ENCODE measurements around the gene PPP2R2C.

PPP2R2C gene

GRCh38 chr4:6422105-6422504, 50.3 kb downstream of the PPP2R2C start:
- no peak overlapping the region for H3K4me3 Mint-ChIP-seq
- no peaks in the 10 kb centered on the region for H3K36me3 Mint-ChIP-seq (ENCODE audit: low read depth)
- no peak overlapping the region for H3K27ac Mint-ChIP-seq
- H3K9me3 Mint-ChIP-seq = no peaks in the 10 kb centered on the region
- no peaks in the 10 kb centered on the region for H3K4me1 Mint-ChIP-seq (ENCODE audit: low read depth)
- H3K27me3 Mint-ChIP-seq (ENCODE audit: low read depth) = no peaks in the 10 kb centered on the region

- H3K4me3 Mint-ChIP-seq = no peak overlapping the region
- no peak overlapping the region for H3K27ac Mint-ChIP-seq
- no peaks in the 10 kb centered on the region for H3K4me1 Mint-ChIP-seq (ENCODE audit: low read depth)
- no peaks in the 10 kb centered on the region for H3K9me3 Mint-ChIP-seq
- no peaks in the 10 kb centered on the region for H3K36me3 Mint-ChIP-seq (ENCODE audit: low read depth)
- H3K27me3 Mint-ChIP-seq (ENCODE audit: low read depth) = no peaks in the 10 kb centered on the region
Observed at GRCh38 chr4:6421397-6421796, 51.0 kb downstream of the PPP2R2C start.

- Mint-ChIP-seq H3K9me3 (no peaks in the 10 kb centered on the region), H3K27me3 (ENCODE audit: low read depth) (no peaks in the 10 kb centered on the region), H3K4me3 (no peak overlapping the region)
Observed at GRCh38 chr4:6420972-6421371, 51.4 kb downstream of the PPP2R2C start.

DNA sequence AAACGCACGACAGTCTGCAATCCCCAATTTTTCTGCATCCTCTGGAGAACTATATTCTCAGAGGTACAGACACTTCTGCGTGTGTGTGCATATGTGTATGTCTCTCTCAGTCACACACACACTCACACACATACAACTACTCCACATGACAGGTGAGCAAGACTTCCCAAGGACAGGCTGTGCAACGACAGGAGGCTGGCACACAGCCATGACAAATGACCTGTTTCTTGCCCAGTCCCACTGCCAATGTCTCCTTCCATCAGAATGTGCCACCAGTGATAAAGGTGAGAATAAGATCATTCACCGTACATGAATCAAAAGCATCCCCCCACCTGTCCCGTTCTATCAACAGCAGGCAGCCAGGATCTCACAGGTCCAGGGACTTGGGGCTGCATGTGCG, 52.4 kb downstream of the PPP2R2C start:
- no peak overlapping the region for H3K4me3 Mint-ChIP-seq
- no peak overlapping the region for H3K27ac Mint-ChIP-seq
- H3K36me3 Mint-ChIP-seq (ENCODE audit: low read depth) = no peaks in the 10 kb centered on the region
- H3K4me1 Mint-ChIP-seq (ENCODE audit: low read depth) = no peaks in the 10 kb centered on the region
- H3K27me3 Mint-ChIP-seq (ENCODE audit: low read depth) = no peaks in the 10 kb centered on the region
- H3K9me3 Mint-ChIP-seq = no peaks in the 10 kb centered on the region

More at GRCh38 chr4:6420972-6421371, 51.4 kb downstream of the PPP2R2C start:
- Mint-ChIP-seq H3K36me3 (ENCODE audit: low read depth) (no peaks in the 10 kb centered on the region), H3K4me1 (ENCODE audit: low read depth) (no peaks in the 10 kb centered on the region), H3K27ac (no peak overlapping the region)

DNA sequence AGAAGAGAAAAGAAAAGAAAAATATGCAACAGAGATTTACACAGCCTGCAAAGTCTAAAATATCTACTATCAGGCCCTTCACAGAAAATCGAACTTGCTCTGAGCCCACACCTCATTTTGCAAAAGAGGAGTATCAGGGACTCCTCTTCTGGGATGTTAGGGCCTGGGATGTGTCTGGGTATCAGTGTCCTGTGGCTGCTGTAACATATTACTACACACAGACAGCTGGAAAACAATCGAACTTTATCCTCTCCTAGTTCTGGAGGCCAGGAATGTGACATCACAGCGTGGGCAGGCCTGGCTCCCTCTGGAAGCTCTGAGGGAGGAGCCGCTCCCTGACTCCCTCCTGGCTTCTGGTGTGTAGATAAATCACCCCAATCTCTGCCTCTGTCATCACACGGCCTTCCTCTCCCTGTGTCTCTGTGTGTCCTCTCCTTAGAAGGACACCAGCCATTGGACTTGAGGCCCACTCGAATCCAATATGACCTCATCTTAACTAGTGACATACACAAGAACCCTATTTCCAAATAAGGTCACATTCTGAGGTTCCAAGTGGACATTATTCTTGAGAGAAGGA, 52.9 kb downstream of the PPP2R2C start:
- no peak overlapping the region for H3K4me3 Mint-ChIP-seq
- H3K36me3 Mint-ChIP-seq (ENCODE audit: low read depth) = no peaks in the 10 kb centered on the region
- no peaks in the 10 kb centered on the region for H3K9me3 Mint-ChIP-seq
- no peaks in the 10 kb centered on the region for H3K4me1 Mint-ChIP-seq (ENCODE audit: low read depth)
- no peak overlapping the region for H3K27ac Mint-ChIP-seq
- no peaks in the 10 kb centered on the region for H3K27me3 Mint-ChIP-seq (ENCODE audit: low read depth)

DNA sequence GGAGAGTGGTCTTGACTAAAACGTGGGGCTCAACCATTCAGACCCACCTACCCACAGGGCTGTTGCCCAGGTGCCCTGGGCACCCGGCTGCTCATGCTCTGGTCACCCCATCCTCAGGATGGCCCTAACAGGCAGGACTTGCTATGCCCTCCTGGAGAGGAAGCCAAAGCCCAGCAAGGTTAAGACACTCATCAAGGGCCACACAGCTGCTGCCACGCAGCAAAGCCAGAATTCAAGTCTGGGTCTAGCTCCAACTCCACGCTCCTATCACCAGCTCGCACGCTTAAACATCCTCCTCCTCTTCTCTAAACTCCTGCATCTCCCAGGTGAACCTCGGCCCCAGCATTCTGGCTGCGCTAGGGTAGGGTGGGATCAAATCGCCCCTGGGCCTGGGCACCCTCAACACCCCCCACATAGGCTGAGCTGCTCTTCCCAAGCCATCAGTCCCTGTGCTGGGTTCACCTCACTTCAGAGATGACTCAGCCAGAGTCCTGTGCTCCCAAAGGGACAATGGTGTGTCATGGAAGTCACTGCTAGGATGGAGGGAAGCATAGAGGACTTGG, 54.1 kb downstream of the PPP2R2C start:
- Mint-ChIP-seq H3K27me3 (ENCODE audit: low read depth) (no peaks in the 10 kb centered on the region), H3K36me3 (ENCODE audit: low read depth) (no peaks in the 10 kb centered on the region), H3K9me3 (no peaks in the 10 kb centered on the region), H3K4me1 (ENCODE audit: low read depth) (no peaks in the 10 kb centered on the region), H3K27ac (no peak overlapping the region), H3K4me3 (no peak overlapping the region)

- H3K27me3 Mint-ChIP-seq (ENCODE audit: low read depth) = no peaks in the 10 kb centered on the region
Observed at GRCh38 chr4:6417516-6418050, 54.8 kb downstream of the PPP2R2C start.

DNA sequence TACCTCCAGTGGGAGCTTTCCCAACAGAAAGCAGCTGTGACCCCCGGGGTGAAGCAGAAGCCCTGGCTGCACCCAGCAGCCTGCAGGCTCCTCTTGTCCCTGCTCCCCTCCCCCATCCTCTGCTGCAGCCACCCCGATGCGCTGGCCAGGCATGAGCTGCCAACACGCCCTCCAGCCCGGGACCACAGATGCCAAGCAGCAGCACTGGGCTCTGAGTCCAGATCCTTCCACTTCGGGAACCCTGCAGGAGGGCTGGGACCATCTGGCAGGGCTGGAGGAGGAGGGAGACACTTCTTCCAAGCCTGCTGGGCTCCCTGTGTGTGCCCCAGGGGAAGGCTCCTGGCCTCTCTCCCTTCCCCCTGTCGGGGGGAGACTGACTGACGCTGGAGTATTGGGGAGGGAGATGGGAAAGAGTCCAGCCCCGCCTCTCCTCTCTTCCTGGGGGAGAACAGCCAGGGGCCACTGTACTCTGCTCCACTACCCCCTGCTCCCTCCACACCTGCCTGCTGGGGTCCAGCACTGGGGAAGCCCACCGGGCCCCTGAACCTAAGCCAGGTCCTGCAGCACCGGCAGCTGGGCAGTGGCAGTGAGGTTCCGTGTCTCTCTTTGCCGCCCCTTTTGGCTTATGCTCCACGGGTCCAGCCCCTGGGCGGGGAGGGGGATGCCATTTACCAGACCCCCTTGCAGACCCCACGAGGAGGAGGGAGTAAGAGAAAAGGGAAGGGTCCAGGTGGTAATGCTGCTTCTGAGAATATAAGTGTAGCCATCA, 55.7 kb downstream of the PPP2R2C start:
- Mint-ChIP-seq H3K4me3 (no peak overlapping the region), H3K27ac (no peak overlapping the region)

More at GRCh38 chr4:6417516-6418050, 54.8 kb downstream of the PPP2R2C start:
- Mint-ChIP-seq H3K9me3 (no peaks in the 10 kb centered on the region), H3K27ac (no peak overlapping the region), H3K4me3 (no peak overlapping the region), H3K4me1 (ENCODE audit: low read depth) (no peaks in the 10 kb centered on the region), H3K36me3 (ENCODE audit: low read depth) (no peaks in the 10 kb centered on the region)

DNA sequence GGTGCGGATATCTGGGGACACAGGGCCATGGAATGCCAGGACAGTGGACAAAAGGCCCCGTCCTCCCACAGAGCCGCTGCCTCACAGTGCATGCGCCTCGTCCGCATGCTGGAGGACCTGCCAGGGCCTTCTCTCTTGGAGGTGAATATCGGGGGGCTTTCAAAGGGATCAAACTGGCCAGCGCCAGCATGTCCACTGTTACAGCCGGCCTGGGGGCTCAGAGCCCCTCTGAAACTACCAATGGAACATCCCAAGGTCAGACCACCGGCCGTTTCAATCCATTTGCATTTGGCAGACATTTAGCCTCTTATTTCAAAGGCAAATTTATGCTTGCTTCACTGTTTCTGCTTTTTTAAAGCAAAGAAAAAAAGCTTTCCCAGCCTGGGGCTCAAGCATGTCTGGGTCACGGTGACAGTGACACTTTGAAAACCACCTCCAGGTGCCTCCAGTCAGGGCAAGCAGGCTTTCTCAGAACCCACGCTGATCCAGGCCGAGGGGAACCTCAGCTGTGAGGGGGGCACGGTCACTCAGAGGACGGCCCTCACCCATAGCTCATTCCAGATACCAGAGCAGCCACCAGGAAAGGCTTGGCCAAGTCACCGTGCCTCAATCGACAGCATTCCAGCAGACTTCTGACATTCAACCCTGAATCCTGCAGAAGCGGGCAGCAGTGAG, 57.2 kb downstream of the PPP2R2C start:
- Mint-ChIP-seq H3K27me3 (ENCODE audit: low read depth) (no peaks in the 10 kb centered on the region), H3K4me3 (no peak overlapping the region), H3K36me3 (ENCODE audit: low read depth) (no peaks in the 10 kb centered on the region), H3K9me3 (no peaks in the 10 kb centered on the region), H3K4me1 (ENCODE audit: low read depth) (no peaks in the 10 kb centered on the region), H3K27ac (no peak overlapping the region)

More for the DNA sequence above, 55.7 kb downstream of the PPP2R2C start:
- no peaks in the 10 kb centered on the region for H3K9me3 Mint-ChIP-seq
- no peaks in the 10 kb centered on the region for H3K4me1 Mint-ChIP-seq (ENCODE audit: low read depth)
- H3K36me3 Mint-ChIP-seq (ENCODE audit: low read depth) = no peaks in the 10 kb centered on the region
- H3K27me3 Mint-ChIP-seq (ENCODE audit: low read depth) = no peaks in the 10 kb centered on the region

DNA sequence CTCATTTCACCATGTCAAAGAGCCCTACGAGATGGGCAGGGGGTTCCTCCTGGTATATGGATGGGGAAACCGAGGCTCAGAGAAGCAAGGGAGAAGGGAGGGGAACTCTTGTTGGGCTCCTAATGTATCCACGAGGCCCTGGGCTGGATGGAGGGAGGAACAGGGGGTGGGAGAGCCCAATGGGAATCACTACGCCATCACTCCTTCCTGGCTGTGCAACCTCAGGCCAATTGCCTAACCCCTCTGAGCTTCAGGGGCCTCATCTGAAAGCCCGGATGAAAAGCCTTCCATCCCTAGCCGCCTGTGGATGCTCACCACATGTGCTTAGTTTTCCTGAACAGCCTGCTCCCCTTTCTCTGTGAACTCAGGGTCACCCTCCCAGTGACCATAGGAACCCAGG, 57.8 kb downstream of the PPP2R2C start:
- Mint-ChIP-seq H3K4me1 (ENCODE audit: low read depth) (no peaks in the 10 kb centered on the region), H3K36me3 (ENCODE audit: low read depth) (no peaks in the 10 kb centered on the region), H3K27me3 (ENCODE audit: low read depth) (no peaks in the 10 kb centered on the region), H3K4me3 (no peak overlapping the region), H3K9me3 (no peaks in the 10 kb centered on the region), H3K27ac (no peak overlapping the region)

- Mint-ChIP-seq H3K9me3 (no peaks in the 10 kb centered on the region), H3K27ac (no peak overlapping the region), H3K4me1 (ENCODE audit: low read depth) (no peaks in the 10 kb centered on the region), H3K4me3 (no peak overlapping the region), H3K27me3 (ENCODE audit: low read depth) (peaks cover 11% of the 10 kb centered on the region), H3K36me3 (ENCODE audit: low read depth) (no peaks in the 10 kb centered on the region)
Observed at GRCh38 chr4:6410664-6411063, 61.8 kb downstream of the PPP2R2C start.

- H3K36me3 Mint-ChIP-seq (ENCODE audit: low read depth) = no peaks in the 10 kb centered on the region
- peaks cover 17% of the 10 kb centered on the region for H3K27me3 Mint-ChIP-seq (ENCODE audit: low read depth)
- no peak overlapping the region for H3K27ac Mint-ChIP-seq
- H3K4me3 Mint-ChIP-seq = no peak overlapping the region
- H3K4me1 Mint-ChIP-seq (ENCODE audit: low read depth) = no peaks in the 10 kb centered on the region
- no peaks in the 10 kb centered on the region for H3K9me3 Mint-ChIP-seq
Observed at GRCh38 chr4:6410068-6410467, 62.3 kb downstream of the PPP2R2C start.

DNA sequence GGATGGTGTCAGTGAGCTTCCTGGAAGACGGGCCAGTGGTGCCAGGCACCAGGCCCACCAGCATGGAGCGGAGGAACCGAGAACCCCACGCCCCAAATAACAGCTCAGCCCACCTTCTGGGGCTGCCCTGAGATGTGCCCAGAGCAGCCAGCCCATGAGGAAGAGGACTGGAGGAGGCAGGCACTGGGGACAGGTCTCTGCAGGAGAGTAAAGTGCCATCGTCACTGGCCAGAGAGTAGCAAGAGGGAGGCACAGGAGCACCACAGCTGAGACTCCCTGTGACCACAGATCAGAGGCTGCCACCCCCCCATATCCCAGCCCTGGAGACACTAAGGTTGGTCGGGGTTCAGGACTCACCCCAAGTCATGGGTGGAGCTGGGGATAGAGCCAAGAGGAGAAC, 63.0 kb downstream of the PPP2R2C start:
- Mint-ChIP-seq H3K36me3 (ENCODE audit: low read depth) (no peaks in the 10 kb centered on the region), H3K27ac (no peak overlapping the region), H3K4me1 (ENCODE audit: low read depth) (no peaks in the 10 kb centered on the region), H3K4me3 (no peak overlapping the region), H3K9me3 (no peaks in the 10 kb centered on the region), H3K27me3 (ENCODE audit: low read depth) (peaks cover 24% of the 10 kb centered on the region)

GRCh38 chr4:6408263-6408662, 64.2 kb downstream of the PPP2R2C start:
- no peaks in the 10 kb centered on the region for H3K4me1 Mint-ChIP-seq (ENCODE audit: low read depth)
- peaks cover 31% of the 10 kb centered on the region for H3K27me3 Mint-ChIP-seq (ENCODE audit: low read depth)
- no peaks in the 10 kb centered on the region for H3K36me3 Mint-ChIP-seq (ENCODE audit: low read depth)
- H3K9me3 Mint-ChIP-seq = no peaks in the 10 kb centered on the region
- H3K4me3 Mint-ChIP-seq = no peak overlapping the region
- no peak overlapping the region for H3K27ac Mint-ChIP-seq

- Mint-ChIP-seq H3K36me3 (ENCODE audit: low read depth) (no peaks in the 10 kb centered on the region), H3K4me3 (no peak overlapping the region), H3K4me1 (ENCODE audit: low read depth) (no peaks in the 10 kb centered on the region), H3K27me3 (ENCODE audit: low read depth) (peaks cover 45% of the 10 kb centered on the region), H3K9me3 (no peaks in the 10 kb centered on the region), H3K27ac (no peak overlapping the region)
Observed at GRCh38 chr4:6405397-6405706, 67.1 kb downstream of the PPP2R2C start.

All from T-helper 1 cell treated with Interleukin-12 subunit alpha and Interleukin-12 subunit beta and Interleukin-4 antibody, amounts not matched to agents 30 μg/mL and 1 μg/mL, for 36 hours (primary cell).